Osteoblast (primary cell): ENCODE results near the gene TCHHL1. TPM values are rescaled to one million over a fixed set of nuclear protein-coding genes. Genes with fewer than 3 reads are reported as not detected.

Experiments
- DNase-seq: peaks from one replicate; pipeline ENCODE4 v3.0.0; 2011; ENCODE audit warnings: low spot score, mixed read lengths; ENCODE audit not compliant: insufficient read length; ENCODE audit errors: missing footprints
- H2AFZ ChIP-seq: 2 replicates; pipeline ENCODE4 v1.6.0; 2011; ENCODE audit warnings: mild to moderate bottlenecking, low read length
- H3K27ac ChIP-seq: 2 replicates; pipeline ENCODE4 v1.5.1; 2011; ENCODE audit warnings: mild to moderate bottlenecking, low read depth, low read length, moderate library complexity
- H3K27me3 ChIP-seq: 2 replicates; pipeline ENCODE4 v1.6.0; 2012; ENCODE audit warnings: mild to moderate bottlenecking, control low read depth, inconsistent platforms, low read length, moderate library complexity; ENCODE audit not compliant: insufficient read depth
- H3K36me3 ChIP-seq: 2 replicates; pipeline ENCODE4 v1.5.1; 2011; ENCODE audit warnings: mild to moderate bottlenecking, low read length, control low read depth, moderate library complexity; ENCODE audit not compliant: insufficient read depth
- H3K4me1 ChIP-seq: 2 replicates; pipeline ENCODE4 v1.5.1; 2011; ENCODE audit warnings: mild to moderate bottlenecking, low read length, control low read depth, moderate library complexity; ENCODE audit not compliant: insufficient read depth
- H3K4me2 ChIP-seq: 2 replicates; pipeline ENCODE4 v1.6.0; 2011; ENCODE audit warnings: mild to moderate bottlenecking, low read length; ENCODE audit not compliant: insufficient read depth
- H3K4me3 ChIP-seq: fragments of 200-600 bp; sonication (generic); 3 replicates; pipeline ENCODE4 v1.5.1; 2012; ENCODE audit warnings: mild to moderate bottlenecking, low read length, inconsistent platforms; ENCODE audit not compliant: insufficient read depth
- H3K79me2 ChIP-seq: 2 replicates; pipeline ENCODE4 v1.6.0; 2012; ENCODE audit warnings: mild to moderate bottlenecking, low read length, control low read depth, inconsistent platforms; ENCODE audit not compliant: insufficient read depth
- H3K9me3 ChIP-seq: 2 replicates; pipeline ENCODE4 v1.5.1; 2011; ENCODE audit warnings: low read depth, low read length, control low read depth
- H4K20me1 ChIP-seq: 2 replicates; pipeline ENCODE4 v1.6.0; 2012; ENCODE audit warnings: mild to moderate bottlenecking, low read length, control low read depth; ENCODE audit not compliant: insufficient read depth
- CTCF ChIP-seq: IDR thresholded peaks from 2 replicates; pipeline ENCODE4 v1.5.1; 2011; ENCODE audit warnings: mild to moderate bottlenecking, low read depth, low read length, moderate library complexity; ENCODE audit errors: extremely low read depth
- total RNA-seq: library from RNA; depleted of rRNA; stranded (reverse); fragments of >200 nt; gene quantifications from 2 replicates; pipeline ENCODE4 v1.2.3, GENCODE V29; 2012

Gene TCHHL1
- total RNA-seq, 1 donor: not detected

- Histone ChIP-seq H3K36me3 (no peaks in the 10 kb centered on the region), H3K4me2 (no peak overlapping the region), H2AFZ (no peak overlapping the region), H3K4me1 (peaks cover 20% of the 10 kb centered on the region), H3K27me3 (peaks cover 32% of the 10 kb centered on the region), H3K9me3 (no peaks in the 10 kb centered on the region), H3K4me3 (no peak overlapping the region), H3K27ac (no peak overlapping the region), H3K79me2 (no peaks in the 10 kb centered on the region), H4K20me1 (no peaks in the 10 kb centered on the region)
- no peak for DNase-seq
- TF ChIP-seq CTCF: no peak
Measured at GRCh38 chr1:152043870-152044269, 45.0 kb downstream of the TCHHL1 start.

GRCh38 chr1:152042030-152042429, 46.8 kb downstream of the TCHHL1 start:
- H3K4me1 ChIP-seq: peaks cover 4% of the 10 kb centered on the region
- no peaks in the 10 kb centered on the region for H3K9me3 ChIP-seq
- TF ChIP-seq CTCF: no peak
- H3K4me2 ChIP-seq: no peak overlapping the region
- H3K27ac ChIP-seq: no peak overlapping the region
- no peaks in the 10 kb centered on the region for H3K79me2 ChIP-seq
- H3K27me3 ChIP-seq: peaks cover 32% of the 10 kb centered on the region
- DNase-seq: no peak
- H3K36me3 ChIP-seq: no peaks in the 10 kb centered on the region
- no peak overlapping the region for H3K4me3 ChIP-seq
- H2AFZ ChIP-seq: no peak overlapping the region
- H4K20me1 ChIP-seq: no peaks in the 10 kb centered on the region

- Histone ChIP-seq H3K4me1 (peaks cover 9% of the 10 kb centered on the region), H3K4me2 (no peak overlapping the region), H3K27ac (no peak overlapping the region), H4K20me1 (peaks cover 9% of the 10 kb centered on the region), H3K36me3 (no peaks in the 10 kb centered on the region), H3K9me3 (no peaks in the 10 kb centered on the region), H3K79me2 (peaks cover 18% of the 10 kb centered on the region), H3K27me3 (peaks cover 32% of the 10 kb centered on the region), H2AFZ (no peak overlapping the region), H3K4me3 (no peak overlapping the region)
- no peak for TF ChIP-seq CTCF
- DNase-seq: no peak
Measured at GRCh38 chr1:152039886-152040285, 49.0 kb downstream of the TCHHL1 start.

- TF ChIP-seq CTCF: no peak
- H3K4me2 ChIP-seq: no peak overlapping the region
- H3K27me3 ChIP-seq: peaks cover 32% of the 10 kb centered on the region
- H4K20me1 ChIP-seq: peaks cover 13% of the 10 kb centered on the region
- no peak overlapping the region for H2AFZ ChIP-seq
- DNase-seq: no peak
- H3K9me3 ChIP-seq: no peaks in the 10 kb centered on the region
- peaks cover 12% of the 10 kb centered on the region for H3K4me1 ChIP-seq
- H3K36me3 ChIP-seq: no peaks in the 10 kb centered on the region
- peaks cover 23% of the 10 kb centered on the region for H3K79me2 ChIP-seq
- no peak overlapping the region for H3K27ac ChIP-seq
- no peak overlapping the region for H3K4me3 ChIP-seq
Measured at GRCh38 chr1:152039461-152039860, 49.4 kb downstream of the TCHHL1 start.
